Effector CD4-positive, alpha-beta T cell (primary cell): Measurements from ENCODE around the gene ZC3HAV1L.
A peak's percentile ranks its signal among the peaks of the same experiment; 100 is the strongest.
"Not testable (repeated sequence)": the region's sequence is repeated elsewhere in the genome, so short reads cannot be mapped to it uniquely, and the experiment has no call there.

Source experiments
- DNase-seq: peaks from one replicate; pipeline ENCODE4 v3.0.0-alpha.2; 2020
- total RNA-seq: gene quantifications from one replicate; lab custom pipeline; 2026; lab: John Stamatoyannopoulos, UW

ZC3HAV1L gene, protein sequence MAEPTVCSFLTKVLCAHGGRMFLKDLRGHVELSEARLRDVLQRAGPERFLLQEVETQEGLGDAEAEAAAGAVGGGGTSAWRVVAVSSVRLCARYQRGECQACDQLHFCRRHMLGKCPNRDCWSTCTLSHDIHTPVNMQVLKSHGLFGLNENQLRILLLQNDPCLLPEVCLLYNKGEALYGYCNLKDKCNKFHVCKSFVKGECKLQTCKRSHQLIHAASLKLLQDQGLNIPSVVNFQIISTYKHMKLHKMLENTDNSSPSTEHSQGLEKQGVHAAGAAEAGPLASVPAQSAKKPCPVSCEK
- total RNA-seq: 1.1 reads per million

DNA sequence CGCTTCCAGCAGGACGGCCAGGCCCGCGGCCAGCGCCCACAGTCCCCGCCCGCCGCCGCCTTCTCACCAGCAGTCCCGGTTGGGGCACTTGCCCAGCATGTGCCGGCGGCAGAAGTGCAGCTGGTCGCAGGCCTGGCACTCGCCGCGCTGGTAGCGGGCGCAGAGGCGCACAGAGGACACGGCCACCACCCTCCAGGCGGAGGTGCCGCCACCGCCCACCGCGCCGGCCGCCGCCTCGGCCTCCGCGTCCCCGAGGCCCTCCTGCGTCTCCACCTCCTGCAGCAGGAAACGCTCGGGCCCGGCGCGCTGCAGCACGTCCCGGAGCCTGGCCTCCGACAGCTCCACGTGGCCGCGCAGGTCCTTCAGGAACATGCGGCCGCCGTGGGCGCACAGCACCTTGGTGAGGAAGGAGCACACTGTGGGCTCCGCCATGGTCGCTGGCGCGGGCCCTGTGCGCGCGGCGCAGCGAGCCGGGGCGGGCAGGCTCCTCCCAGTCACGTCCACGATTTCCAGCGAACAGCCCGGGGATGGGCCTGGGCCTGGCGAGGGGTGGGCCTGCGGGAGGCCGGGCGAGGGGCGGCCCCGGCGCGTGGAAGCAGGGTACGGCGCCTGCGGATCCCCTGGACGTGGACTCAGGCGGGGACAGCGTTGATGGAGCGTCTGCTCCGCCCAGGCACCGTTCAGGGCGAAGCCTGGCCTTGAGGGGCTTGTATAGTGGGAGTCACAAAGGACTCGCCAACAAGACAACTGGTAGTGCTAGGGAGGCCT lies at the start of gene ZC3HAV1L:
TSS of gene ZC3HAV1L (minus strand) at position 457 of the 768 bp plus-strand sequence. CDS start at position 432, 25 bp downstream.
- DNase-seq: no peak

GRCh38 chr7:139084709-139085108 lies 48.9 kb upstream of the ZC3HAV1L start:
- DNase-seq: no peak

DNA sequence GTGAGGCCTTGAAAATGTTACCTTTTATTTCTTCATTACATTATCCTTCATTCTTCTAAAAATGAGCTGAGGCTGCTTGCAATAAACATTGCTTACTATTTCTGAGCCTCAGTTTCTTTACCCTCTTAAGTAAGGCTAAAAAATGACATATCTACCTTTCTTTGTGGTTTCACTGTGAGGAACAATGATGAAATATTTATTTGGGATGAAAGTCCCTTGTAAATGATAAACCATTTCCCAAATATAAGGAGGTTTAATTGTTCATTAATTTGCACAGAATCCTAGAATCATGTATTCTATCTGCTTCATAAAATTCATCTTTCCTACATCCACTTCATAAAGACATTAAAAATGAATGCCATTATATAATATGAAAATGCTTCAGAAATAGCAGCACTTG lies 45.7 kb upstream of the ZC3HAV1L start:
- no peak for DNase-seq

GRCh38 chr7:139080905-139081304 lies 45.1 kb upstream of the ZC3HAV1L start:
- no peak for DNase-seq

GRCh38 chr7:139079861-139080260 lies 44.0 kb upstream of the ZC3HAV1L start:
- DNase-seq: no peak

- DNase-seq: no peak
These were observed 43.1 kb upstream of the ZC3HAV1L start for GRCh38 chr7:139078911-139079310.

DNA sequence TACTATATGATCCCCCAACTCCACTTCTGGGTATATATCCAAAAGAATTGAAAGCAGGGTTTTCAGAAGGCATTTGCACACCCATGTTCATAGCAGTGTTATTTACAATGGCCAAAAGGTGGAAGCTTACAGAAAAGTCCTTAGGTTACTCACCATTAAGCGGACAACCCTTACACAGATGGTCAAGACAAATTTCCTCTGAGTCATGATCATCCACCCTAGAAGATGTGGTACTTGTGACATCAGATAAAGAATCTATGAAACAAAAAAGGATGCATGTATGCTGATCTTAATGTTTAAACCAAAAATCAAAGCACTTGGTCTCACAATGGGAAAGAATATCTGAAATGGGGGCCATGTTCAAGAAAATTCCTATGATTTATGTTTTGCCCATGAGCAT lies 42.6 kb upstream of the ZC3HAV1L start:
- DNase-seq: no peak

GRCh38 chr7:139077706-139078105 lies 41.9 kb upstream of the ZC3HAV1L start:
- DNase-seq: not testable (repeated sequence)

DNA sequence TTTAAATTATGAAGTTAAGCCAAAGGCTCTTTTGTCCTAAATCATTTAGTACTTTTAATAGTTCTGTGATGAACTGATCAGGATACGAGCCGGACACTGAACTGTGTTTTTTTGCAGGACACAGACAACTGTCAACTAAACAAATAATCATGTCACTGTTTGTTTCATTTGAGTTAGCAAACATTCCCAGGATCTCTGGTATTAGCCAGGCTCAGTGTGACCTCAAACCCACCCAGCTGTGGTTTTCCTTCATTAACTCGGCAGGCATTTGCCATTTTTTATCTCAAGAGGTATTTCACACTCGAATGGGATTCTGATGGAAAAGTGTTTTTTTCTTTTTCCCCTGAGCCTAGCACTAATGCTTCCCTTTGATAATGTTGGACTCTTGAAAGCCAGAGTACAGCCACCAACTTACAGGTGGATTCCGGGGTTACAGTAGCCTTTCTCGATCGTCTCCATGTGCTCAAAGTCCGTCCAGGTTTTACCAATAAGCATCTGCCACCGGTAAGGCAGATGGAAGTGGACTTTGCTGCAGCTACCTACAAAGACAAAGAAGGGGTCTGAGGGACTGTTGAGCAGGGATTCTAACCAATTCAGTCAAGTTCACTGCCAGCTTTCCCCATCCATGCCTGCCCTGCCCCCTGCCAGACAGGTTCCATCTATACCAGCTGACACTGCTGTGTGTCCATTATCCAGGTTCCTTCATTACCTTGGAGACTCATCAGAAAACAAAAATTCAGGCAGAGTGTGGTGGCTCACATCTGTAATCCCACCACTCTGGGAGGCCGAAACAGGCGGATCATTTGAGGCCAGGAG lies 40.2 kb upstream of the ZC3HAV1L start:
- no peak for DNase-seq

DNA sequence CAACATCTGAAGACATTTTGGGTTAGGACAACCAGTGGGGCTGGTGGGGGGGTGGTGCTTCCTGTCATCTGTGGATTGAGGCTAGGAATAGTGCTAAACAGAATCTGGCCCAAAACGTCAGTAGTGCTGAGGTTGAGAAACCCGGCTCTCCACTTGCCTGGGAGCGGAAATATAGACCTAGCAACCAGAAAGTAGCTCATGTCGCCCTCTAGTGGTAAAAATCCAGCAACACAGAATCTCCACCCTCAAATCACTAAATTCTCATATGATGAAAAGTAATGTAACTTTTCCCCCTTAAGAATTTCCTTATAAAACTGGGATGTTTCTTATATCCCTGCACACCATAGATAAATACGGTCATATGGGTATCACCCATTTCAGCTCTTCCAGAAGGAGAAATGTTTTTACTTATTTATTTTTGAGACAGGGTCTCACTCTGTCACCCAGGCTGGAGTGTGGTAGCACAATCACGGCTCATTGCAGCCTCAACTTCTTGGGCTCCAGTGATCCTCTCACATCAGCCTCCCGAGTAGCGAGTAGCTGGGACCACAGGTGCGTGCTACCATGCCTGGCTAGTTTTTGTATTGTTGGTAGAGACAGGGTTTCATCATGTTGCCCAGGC lies 39.3 kb upstream of the ZC3HAV1L start:
- DNase-seq: peak; percentile 62

DNA sequence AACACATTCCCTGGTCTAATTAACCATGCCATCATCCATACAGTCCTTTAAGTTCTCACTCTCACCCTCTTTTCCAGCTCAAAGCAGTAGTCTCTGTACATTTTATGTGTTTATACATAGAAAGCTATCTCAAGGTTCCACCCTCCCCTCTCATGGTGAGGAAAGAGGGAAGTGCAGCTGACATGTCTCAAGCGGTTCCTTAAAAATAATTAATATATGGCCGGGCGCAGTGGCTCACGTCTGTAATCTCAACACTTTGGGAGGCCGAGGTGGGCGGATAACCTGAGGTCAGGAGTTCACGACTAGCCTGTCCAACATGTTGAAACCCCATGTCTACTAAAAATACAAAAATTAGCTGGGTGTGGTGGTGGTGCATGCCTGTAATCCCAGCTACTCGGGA lies 37.0 kb upstream of the ZC3HAV1L start:
- no peak for DNase-seq

GRCh38 chr7:139071680-139072079 lies 35.8 kb upstream of the ZC3HAV1L start:
- DNase-seq: no peak

DNA sequence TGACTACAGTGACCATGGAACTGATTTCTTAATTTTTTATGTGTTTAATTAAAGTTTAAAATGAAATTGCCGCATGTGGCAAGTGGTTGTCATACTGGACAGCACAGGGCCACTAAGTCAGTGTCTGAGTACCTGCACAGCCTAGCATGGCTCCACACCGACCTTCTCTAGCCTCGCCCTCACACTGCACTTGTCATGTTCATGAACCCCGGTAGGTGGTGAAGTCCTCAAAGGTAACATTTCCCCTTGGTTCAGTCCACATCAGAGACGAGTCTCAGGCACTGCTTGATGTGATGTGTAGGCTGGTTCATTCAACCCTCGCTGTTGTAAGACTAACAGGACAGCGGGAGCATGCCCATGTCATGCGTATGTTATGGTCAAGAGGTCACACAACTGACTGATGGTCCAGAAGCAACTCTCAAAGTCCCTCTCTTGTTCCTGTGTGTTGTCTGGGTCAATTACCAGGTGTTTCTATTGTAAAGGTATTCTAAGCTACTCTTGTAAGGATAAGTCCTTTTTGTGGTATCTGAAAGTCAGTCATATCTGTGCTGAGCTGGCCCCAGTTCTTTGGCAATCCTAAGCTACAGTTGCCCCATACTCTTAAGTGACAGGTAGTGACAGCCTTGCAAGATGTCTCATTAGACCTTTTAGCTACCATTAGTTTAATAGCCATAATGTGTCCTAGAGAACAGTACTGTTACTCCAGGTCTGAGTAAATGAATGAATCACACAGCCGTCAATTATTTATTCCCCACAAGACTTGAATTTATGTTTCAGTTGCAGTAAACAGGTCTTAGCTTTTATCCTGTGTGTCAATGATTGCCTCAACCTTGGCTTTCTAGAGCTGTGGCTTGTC lies 32.9 kb upstream of the ZC3HAV1L start:
- DNase-seq: no peak

DNA sequence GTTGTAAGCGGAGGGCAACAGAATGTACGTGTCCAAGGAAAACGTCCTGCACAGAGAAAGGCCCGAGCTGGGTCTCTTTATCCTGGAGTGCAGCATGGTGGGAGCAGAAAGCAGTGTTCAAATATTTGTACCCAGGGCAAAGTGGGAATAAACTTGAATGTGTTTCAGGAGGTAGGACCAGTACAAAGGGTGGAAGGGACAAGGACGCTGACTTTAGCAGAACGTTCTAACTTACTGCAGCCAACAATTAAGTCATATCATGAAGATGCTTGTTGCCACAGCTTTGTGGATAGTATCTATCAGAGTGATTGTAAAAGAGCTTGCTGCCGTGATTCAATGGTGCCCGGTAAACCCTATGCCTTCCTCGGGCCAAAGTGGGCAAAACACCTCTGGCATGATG lies 30.5 kb upstream of the ZC3HAV1L start:
- DNase-seq: no peak

DNA sequence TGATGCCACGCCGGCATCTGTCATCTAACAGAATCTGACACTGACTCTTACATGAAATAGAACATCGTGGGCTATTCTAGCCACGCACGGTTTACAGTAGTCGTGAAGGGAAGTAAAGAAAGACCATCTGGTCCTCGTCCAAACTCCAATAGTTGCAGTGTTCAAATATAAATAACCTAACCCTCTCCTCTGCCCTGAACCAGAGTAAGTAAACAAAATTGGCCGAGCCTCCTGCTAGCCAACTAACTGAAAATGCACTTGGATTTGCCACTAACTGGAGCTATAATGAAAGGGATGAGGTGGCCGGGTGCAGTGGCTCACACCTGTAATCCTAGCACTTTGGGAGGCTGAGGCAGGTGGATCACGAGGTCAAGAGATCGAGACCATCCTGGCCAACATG lies 29.5 kb upstream of the ZC3HAV1L start:
- DNase-seq: no peak

DNA sequence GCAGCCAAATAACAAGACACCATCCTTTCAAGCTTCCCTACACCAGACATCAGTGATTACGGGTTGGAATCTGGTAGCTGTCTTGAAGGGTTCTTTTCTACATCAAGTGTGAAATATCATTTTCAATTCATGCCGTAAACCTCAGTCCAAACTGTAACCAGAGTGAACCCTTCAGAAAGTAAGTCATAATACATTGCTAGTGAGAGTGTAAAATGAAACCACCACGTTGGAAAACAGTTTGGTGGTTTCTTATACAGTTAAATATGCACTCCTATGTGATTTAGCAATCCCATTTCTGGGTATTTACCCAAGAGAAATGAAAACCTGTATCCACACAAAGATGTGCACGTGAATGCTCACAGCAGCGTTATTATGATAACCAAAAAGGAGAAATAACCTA lies 25.6 kb upstream of the ZC3HAV1L start:
- DNase-seq: no peak

- DNase-seq: no peak
These were observed 24.9 kb upstream of the ZC3HAV1L start for GRCh38 chr7:139060695-139061237.

GRCh38 chr7:139059905-139060304 lies 24.1 kb upstream of the ZC3HAV1L start:
- no peak for DNase-seq

DNA sequence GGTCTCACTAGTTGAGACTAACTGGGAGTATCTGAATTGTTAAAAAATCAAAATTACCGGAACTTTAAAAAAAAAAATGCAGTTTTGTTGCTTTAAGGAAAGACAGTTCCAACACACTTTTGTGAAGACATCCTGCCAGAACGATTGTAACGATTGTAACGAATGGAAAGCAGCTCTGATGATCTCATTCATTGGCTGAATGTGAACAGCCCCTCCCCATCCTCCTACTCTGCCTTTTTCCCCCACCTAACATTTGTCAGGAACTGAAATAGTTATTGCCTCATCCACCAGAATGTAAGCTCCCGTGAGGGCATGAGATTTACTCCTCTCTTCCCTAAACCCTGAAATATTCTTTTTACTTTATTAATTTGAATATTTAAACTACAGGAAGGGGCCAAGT lies 23.1 kb upstream of the ZC3HAV1L start:
- no peak for DNase-seq

- no peak for DNase-seq
These were observed 19.8 kb upstream of the ZC3HAV1L start for GRCh38 chr7:139055674-139056073.

DNA sequence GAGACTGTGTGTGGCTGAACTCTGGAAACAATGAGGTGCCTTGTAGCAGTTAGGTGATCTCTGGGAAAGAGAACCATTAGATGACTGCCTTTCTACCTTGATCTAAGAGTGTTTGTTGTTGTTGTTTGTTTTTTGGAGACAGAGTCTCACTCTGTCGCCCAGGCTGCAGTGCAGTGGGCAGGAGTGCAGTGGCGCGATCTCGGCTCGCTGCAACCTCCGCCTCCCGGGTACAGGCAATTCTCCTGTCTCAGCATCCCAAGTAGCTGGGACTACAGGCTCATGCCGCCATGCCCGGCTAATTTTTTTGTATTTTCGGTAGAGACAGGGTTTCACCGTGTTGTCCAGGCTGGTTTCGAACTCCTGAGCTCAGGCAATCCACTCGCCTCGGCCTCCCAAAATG lies 18.8 kb upstream of the ZC3HAV1L start:
- DNase-seq: not testable (repeated sequence)

DNA sequence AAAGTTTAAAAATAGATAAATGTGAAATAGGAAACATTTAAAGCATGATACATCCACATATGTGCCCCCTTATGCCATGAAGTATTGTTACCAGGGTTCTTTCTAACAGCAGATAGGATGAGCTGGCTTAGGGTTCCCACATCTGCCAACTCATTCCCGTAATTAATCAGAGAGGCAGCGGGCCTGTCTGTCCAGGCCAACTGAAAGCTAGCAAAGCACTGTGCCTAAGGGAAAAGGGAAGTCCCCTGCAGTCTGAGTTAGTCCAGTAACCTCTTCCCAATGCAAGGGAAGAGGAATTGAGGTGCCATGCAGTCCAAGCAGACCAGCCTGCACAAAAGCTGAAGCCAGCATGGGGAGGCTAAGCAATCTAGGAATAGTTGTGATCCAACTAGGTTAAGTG lies 18.3 kb upstream of the ZC3HAV1L start:
- DNase-seq: no peak
